GM12891 (cell line): ENCODE results near the gene NIPAL4.

Experiments
- POLR2A ChIP-seq: IDR thresholded peaks from 2 replicates; pipeline ENCODE4 v1.6.1; 2011; ENCODE audit warnings: low read depth, low read length, control low read depth
- POLR2AphosphoS5 ChIP-seq: IDR thresholded peaks from 2 replicates; pipeline ENCODE4 v1.6.1; 2011; ENCODE audit warnings: low read depth, low read length, control low read depth
- SPI1 ChIP-seq: IDR thresholded peaks from 2 replicates; pipeline ENCODE4 v1.6.1; 2011; ENCODE audit warnings: low read depth, low read length, control low read depth
- TAF1 ChIP-seq: IDR thresholded peaks from 2 replicates; pipeline ENCODE4 v1.6.1; 2011; ENCODE audit warnings: low read depth, low read length, control low read depth

GRCh38 chr5:157516006-157516405 lies 56.0 kb downstream of the NIPAL4 start:
- no peak for TF ChIP-seq POLR2A
- TF ChIP-seq TAF1: no peak
- no peak for TF ChIP-seq POLR2AphosphoS5
- no peak for TF ChIP-seq SPI1
